Suprapubic skin (tissue), 3 donors: ENCODE measurements around the gene TYW1.
"Not testable (repeated sequence)": the region's sequence is repeated elsewhere in the genome, so short reads cannot be mapped to it uniquely, and the experiment has no call there.

Experiments
- POLR2AphosphoS5 ChIP-seq, 3 donors: sonication (generic); formaldehyde crosslinking; IDR thresholded peaks; one replicate each; pipeline ENCODE4 v1.6.1; 2017; ENCODE audit warnings: antibody characterized with exemption in 3 of 3
- TF ChIP-seq, protein P1 (sequence below), 2 donors: fragments of 200-600 bp in 1 of 2; fragments of 450-650 bp in 1 of 2; sonication (generic) in 1 of 2; IDR thresholded peaks; one replicate each; pipeline ENCODE4 v1.5.1; 2016 to 2019; ENCODE audit warnings: antibody characterized with exemption in 2 of 2, mild to moderate bottlenecking in 1 of 2, moderate library complexity in 1 of 2

DNA sequence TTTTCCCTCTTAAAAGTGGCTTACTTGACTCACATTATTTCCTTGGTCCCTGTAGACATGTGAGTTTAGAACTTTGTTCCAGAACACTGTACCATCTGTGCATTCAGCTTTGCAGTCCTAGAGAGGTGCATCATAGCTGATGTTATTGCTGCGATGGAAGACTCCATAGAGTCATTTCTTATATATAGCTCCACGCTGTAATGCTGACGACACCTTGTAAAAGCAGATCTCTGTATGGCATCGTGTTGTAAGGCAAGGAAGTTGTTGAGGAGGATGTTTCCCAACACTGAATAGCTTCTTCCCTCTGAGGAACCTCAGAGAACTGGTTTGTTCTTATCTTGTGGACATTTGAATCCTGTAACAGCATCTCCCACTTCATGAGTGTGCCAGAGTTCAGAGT lies 109.6 kb downstream of the TYW1 start:
- TF ChIP-seq, protein P1, sequence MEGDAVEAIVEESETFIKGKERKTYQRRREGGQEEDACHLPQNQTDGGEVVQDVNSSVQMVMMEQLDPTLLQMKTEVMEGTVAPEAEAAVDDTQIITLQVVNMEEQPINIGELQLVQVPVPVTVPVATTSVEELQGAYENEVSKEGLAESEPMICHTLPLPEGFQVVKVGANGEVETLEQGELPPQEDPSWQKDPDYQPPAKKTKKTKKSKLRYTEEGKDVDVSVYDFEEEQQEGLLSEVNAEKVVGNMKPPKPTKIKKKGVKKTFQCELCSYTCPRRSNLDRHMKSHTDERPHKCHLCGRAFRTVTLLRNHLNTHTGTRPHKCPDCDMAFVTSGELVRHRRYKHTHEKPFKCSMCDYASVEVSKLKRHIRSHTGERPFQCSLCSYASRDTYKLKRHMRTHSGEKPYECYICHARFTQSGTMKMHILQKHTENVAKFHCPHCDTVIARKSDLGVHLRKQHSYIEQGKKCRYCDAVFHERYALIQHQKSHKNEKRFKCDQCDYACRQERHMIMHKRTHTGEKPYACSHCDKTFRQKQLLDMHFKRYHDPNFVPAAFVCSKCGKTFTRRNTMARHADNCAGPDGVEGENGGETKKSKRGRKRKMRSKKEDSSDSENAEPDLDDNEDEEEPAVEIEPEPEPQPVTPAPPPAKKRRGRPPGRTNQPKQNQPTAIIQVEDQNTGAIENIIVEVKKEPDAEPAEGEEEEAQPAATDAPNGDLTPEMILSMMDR (IDR thresholded peaks at IDR 0.05) = not testable (repeated sequence)
- TF ChIP-seq POLR2AphosphoS5 (IDR thresholded peaks at IDR 0.05) = not testable (repeated sequence)
